T-helper 1 cell (primary cell): ENCODE measurements around the gene USP38.
"Not testable (repeated sequence)": the region's sequence is repeated elsewhere in the genome, so short reads cannot be mapped to it uniquely, and the experiment has no call there.

Experiments
- DNase-seq, 5 donors: peaks; one replicate each; pipeline ENCODE4 v3.0.0-alpha.2; 2012 to 2020
- total RNA-seq, 4 donors: gene quantifications; one replicate each; lab custom pipeline; 2026; lab: John Stamatoyannopoulos, UW

USP38 gene, protein sequence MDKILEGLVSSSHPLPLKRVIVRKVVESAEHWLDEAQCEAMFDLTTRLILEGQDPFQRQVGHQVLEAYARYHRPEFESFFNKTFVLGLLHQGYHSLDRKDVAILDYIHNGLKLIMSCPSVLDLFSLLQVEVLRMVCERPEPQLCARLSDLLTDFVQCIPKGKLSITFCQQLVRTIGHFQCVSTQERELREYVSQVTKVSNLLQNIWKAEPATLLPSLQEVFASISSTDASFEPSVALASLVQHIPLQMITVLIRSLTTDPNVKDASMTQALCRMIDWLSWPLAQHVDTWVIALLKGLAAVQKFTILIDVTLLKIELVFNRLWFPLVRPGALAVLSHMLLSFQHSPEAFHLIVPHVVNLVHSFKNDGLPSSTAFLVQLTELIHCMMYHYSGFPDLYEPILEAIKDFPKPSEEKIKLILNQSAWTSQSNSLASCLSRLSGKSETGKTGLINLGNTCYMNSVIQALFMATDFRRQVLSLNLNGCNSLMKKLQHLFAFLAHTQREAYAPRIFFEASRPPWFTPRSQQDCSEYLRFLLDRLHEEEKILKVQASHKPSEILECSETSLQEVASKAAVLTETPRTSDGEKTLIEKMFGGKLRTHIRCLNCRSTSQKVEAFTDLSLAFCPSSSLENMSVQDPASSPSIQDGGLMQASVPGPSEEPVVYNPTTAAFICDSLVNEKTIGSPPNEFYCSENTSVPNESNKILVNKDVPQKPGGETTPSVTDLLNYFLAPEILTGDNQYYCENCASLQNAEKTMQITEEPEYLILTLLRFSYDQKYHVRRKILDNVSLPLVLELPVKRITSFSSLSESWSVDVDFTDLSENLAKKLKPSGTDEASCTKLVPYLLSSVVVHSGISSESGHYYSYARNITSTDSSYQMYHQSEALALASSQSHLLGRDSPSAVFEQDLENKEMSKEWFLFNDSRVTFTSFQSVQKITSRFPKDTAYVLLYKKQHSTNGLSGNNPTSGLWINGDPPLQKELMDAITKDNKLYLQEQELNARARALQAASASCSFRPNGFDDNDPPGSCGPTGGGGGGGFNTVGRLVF
- total RNA-seq = 88.6 to 122 (median 108) reads per million in 4 donors

DNA sequence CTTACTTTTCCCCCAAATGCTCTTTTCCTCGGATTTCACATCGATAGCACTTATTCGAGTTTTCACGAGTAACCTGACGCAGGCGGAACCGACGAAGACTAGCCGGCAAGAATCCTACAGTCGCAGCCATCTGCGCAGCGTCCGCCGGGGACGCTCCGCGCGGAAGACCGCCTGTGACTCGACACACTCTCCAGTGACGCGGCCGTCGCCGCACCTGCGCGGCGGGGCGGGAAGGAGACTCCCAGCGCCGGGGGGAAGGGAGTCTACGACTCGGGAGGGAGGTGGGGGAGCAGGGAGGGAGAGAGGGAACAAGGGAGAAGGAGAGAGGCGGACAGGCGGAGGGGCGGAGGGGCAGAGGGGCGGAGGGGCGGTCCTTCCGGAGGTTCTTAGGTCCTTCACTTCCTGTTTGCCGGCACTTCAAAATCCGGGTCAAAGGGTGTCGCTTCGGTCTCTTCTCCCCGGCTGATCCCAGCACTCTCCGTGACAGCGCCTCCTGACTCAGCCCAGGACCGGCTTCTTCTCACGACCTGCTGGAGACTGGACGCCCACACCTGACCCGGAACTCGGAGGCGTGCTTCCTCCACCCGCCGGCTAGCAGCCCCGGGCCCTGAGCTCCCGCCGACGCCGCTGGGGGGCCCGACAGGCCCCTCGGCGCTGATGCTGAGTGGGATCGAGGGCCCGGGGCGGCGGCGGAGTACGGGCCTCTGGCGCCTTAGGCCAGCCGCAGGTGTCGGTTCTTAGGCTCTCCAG is at the start of gene USP38:
TSS of gene USP38 (plus strand) at position 415 of the 750 bp plus-strand sequence. CDS start 534 bp downstream, outside the sequence.
- DNase-seq = peak; percentile 75 to 91 (median 84)

DNA sequence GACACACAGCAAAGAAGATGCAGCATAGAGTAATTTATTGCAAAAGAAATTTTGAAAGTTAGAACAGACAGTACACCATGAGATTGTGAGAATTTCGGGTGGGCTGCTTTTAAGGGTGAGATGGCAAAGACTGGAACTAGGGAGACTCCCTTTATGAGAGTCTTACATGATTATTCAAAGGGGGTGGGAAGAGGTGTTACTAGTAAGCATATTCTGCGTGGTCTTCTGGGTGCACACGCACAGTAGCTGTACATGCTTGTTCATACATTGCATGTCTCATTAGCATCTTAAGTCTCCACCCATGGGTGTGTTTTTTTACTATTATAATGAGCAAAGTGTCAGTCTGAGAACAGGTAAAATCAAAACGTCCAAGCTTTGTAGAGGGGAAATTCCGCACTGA is 49.4 kb upstream of the USP38 start:
- no peak for DNase-seq

DNA sequence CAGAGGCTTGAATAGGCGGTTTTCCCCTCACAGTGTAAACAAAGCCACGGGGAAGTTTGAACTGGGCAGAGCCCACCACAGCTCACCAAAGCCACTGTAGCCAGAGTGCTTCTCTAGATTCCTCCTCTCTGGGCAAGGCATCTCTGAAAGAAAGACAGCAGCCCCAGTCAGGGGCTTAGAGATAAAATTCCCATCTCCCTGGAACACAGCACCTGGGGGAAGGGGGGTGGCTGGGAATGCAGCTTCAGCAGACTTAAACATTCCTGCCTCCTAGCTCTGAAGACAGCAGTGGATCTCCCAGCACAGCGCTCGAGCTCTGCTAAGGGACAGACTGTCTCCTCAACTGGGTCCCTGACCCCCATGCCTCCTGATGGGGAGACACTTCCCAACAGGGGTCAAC is 44.0 kb upstream of the USP38 start:
- no peak for DNase-seq

DNA sequence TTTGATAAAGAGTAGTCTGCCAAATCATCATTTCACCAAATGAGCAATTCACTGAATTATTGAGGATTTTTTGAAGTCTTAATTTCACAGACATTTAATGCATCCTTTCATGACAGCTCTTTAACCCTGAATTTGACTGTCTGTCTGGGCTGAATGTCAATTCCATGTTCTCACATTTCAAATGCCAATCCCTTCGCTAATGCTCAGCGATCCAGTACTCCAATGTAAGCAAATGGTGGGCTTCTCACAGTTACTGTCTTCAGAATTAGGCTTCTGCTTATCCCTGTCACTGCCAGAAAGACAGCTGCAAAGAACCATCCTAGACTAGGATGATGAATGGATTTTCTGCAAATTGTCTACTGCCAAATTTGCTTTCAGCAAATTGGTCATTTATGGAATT is 36.2 kb upstream of the USP38 start:
- DNase-seq = no peak

DNA sequence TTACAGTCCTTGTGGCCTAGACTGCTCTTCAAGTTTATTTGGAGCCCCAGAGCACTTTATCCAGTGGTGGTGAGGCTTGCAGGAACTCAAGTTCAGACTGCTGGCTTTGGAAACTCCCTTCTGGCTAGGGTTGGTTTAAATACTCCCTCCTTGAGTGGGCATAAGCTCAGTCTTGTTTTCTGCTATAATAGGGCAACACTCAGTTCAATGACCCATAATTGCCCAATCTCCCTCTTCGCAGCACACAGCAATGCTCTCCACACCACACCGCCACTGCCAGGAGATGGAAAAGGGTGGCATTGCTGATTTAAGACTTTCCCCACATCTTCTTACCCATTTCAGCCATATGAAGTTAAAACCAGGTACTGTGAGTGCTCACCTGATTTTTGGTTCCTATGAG is 27.9 kb upstream of the USP38 start:
- no peak for DNase-seq

DNA sequence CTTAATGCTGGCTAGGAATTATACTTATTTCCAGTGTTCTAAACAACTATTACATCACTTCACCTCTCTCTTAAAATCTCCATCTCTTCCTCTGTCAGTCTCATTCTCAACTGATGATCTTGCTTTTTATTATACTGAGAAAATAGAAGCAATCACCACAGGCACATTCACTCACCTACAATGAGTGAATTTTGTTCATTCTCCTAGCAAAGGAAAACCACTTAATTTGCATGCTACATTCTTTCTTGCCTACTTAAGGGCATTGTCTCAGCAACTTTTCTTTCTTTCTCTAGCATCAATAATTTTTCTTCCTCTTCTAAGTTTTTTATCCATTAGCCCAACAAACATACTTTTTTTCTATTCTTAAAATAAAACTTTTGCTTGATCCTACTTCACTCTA is 21.1 kb upstream of the USP38 start:
- DNase-seq = no peak

DNA sequence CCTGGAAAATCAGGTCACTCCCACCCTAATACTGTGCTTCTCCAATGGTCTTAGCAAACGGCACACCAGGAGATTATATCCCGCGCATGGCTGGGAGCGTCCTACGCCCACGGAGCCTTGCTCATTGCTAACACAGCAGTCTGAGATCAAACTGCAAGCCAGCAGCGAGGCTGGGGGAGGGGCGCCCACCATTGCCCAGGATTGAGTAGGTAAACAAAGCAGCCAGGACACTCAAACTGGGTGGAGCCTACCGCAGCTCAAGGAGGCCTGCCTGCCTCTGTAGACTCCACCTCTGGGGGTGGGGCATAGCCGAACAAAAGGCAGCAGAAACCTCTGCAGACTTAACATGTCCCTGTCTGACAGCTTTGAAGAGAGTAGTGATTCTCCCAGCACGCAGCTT is 18.0 kb upstream of the USP38 start:
- DNase-seq = not testable (repeated sequence)

DNA sequence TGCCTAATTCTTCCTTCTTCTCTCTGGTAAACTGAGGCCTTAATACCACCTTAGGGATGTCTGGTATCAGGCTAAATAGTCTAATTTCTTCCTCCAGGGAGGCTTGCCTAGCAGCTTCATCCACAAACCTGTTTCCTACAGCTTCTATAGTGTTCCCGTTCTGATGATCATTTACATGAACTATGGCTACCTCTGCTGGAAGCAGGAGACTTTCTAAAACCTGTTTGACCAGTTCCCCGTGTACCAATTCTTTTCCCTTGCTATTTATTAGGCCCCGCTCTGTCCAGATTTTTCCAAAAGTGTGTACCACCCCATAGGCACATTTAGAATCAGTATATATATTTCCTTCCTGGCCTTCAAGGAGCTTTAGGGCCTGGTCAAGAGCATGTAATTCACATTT is 5.8 kb upstream of the USP38 start:
- no peak for DNase-seq

DNA sequence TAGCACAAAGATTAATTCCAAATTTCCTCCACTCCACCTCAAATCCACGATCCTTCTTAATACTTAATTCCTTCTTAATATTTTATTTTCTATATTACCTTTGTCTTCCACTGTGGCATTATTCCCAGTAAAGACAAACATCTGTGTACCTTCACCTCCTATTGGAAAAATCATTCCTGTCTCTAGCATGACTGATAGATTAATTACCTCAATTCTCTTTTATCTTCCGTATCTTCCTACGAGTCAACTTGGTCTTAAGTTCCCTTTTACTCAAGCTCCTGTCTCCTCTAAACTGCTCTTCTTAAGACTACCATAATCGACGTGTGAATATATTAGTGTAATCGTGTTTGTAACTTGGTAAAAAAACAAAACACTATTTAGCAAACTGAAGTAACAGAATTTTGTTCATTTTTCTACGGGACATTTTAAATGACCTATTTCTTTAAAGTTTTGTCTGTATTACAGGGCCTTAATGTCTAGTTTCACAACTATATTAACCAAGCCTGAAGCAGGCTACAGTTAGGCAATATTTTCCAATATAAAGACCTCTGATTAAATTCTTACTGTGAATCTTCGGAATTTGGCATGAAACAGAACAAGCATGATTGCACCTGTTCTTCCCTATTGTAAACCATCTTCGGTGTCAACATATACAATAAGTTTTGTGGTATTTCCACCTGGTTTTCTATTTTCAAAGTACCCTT is 1.1 kb upstream of the USP38 start:
- DNase-seq = no peak

DNA sequence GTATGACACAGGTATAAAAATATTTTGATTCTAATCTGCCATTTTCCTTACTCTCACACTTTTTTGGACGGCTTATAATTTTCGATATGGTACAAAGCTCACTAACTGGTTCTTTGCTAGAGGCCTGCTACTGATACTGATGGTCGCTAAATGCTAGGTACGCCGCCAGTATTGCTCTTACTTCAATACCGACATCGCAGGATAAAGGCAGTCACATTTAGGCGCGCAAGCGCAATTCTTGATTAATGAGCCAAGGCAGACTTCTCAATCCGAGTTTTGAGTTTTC is 557 bp upstream of the USP38 start:
- DNase-seq = no peak

DNA sequence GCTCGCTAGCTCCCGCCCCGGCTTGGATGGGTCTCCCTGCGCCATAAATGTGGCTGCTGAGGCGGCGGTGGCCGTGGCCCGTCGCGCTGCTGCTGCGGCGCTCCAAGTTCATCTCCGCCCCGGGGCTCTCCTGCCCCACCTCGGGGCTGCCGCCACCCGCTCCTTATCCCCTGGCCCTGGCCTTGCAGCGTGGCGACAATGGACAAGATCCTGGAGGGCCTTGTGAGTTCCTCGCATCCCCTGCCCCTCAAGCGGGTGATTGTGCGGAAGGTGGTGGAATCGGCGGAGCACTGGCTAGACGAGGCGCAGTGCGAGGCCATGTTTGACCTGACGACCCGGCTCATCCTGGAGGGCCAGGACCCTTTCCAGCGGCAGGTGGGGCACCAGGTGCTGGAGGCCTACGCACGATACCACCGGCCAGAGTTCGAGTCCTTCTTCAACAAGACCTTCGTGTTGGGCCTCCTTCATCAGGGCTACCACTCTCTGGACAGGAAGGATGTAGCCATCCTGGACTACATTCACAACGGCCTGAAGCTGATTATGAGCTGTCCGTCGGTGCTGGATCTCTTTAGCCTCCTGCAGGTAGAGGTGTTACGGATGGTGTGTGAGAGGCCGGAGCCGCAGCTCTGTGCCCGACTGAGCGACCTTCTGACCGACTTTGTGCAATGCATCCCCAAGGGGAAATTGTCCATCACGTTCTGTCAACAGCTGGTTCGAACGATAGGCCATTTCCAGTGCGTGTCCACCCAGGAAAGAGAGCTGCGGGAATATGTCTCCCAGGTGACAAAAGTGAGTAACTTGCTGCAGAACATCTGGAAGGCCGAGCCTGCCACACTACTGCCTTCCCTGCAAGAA is 763 bp downstream of the USP38 start:
- peak in 3 of 5 donors; percentile 1 to 17 (median 7) for DNase-seq

DNA sequence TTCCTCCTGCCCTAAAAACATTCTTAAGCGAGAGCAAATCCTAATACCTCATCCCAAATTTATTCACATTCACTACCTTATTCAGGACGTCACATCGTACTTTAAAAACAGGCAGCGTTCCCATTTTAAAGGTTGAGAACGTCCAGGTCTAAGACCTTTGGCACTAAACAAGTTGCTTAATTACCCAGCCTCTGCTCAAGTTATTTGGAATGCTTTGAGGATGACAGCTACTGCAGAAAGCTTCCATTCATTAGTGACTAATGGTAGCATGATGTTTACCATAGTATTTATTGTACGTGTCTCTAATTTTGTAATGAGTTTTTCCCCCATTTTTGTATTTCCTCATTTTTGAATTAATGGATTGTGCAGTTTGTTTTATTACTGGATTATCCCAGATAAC is 1.5 kb downstream of the USP38 start:
- DNase-seq = no peak

DNA sequence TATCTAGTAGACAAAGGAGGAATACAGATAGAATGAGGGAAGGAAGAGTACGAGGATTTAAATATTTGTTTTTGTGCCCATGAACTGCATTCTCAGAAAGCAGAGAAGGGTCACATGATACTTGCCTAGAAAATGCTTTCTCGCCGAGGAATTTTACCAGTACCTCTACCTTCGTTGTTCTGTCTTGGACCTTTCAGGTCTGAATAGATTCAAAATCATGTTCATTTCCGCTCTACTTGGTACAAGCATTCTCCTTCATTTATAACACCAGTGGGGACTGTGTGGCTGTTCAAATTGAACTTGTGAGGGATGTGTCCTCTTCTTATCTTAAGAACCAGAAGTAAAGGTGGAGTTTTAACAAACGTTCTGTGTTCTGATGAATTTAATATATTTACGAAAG is 1.9 kb downstream of the USP38 start:
- peak in 1 of 5 donors; percentile 43 for DNase-seq

DNA sequence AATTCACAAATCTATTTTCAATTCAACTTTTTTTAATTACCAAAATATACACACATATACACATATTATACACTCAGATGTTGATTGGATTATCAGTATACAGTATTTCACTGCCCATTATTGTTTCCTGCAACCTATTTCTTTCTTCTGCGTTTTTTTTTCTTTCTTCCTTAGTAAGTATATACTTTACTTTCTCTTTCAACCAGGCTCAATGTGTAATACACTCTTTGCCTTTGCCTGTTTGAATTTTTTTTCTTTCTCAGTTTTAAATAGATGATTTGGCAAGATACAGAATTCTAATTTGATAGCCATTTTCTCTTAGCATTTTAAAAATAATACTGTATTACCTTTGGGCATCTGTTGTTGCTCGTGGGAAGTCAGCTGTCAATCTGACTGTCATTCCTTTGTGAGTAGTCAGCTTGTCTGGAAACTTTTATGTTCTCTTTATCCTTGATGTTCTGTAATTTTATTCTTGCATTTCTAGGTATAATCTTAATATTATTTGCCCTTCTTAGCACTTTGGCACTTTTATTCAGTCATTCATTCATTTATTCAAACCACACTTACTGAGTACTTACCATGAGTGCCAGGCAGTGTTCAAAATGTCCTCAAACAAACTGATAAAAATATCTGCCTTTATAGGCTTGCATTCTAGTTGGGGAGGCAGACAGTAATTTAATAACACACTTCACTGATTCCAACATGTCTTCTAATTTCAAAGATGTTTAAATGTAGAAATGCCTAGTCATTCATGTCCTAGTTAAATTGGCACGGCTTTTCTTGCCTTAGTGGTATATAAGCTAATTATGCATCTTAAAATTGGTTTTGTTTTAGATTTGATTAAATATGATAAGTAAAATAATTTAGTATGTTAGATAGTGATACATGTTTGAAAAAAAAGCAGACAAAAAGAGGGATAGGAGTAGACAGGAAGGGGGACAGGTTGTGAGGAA is 3.7 kb downstream of the USP38 start:
- DNase-seq = peak in 1 of 5 donors; percentile 3

DNA sequence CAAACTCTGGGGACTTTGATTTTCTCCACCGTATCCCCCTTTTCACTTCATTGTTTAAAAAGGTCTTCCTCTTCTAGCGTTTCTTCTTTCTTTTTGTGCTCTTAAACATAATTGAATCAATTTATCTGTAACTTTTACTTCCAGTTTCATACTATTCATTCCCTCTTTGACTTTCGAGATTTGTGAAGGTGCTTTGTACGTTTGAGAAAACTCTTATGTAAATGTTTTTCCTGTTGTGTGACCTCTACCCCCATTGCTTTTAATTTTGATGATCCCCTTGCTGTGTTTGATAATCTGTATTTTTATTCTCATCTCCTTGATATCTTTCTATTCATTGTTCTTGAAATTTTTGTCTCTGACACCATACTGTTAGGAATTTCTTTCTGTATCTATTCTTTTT is 4.8 kb downstream of the USP38 start:
- peak in 1 of 5 donors; percentile 14 for DNase-seq

DNA sequence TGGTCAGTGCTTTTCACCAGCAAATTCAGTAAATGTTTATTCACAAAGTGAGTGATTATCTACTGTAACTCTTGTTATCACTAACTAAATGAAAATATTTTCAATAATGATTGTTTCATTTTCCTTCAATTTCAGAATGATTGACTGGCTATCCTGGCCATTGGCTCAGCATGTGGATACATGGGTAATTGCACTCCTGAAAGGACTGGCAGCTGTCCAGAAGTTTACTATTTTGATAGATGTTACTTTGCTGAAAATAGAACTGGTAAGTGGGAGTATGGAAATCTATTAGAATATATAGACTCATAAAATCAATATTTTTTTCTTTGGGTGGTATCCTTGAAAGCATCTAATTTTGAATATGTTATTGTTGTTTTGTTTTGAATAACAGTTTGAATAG is 10.9 kb downstream of the USP38 start:
- DNase-seq = no peak

DNA sequence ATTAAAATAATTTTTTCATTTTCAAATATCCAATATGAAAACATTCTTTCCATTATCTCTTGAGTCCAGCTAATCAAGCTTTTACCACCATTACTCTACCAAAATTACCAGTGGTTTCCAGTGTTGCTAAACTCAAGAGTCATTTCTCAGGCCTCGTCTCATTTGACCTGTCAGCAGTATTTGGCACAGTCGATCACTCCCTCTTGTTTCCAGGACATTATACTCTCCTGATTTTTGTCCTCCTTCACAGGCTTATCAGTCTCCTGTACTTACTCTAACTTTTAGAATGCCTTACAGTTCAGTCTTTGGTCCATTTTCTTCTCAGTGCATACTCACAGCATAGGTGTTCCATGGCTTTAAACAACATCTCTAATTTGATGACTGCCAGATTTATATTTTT is 11.6 kb downstream of the USP38 start:
- DNase-seq = no peak

DNA sequence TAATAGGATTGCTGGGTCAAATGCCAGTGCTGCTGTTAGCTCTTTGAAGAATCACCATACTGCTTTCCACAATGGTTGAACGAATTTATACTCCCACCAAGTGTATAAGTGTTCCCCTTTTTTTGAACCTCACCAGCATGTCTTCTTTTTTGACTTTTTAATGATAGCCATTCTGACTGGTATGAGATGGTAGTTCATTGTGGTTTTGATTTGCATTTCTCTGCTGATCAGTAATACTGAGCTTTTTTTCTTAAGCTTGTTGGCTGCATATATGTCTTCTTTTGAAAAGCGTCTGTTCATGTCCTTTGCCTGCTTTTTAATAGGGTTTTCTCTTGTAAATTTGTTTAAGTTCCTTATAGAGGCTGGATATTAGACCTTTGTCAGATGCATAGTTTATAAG is 14.8 kb downstream of the USP38 start:
- DNase-seq = no peak

DNA sequence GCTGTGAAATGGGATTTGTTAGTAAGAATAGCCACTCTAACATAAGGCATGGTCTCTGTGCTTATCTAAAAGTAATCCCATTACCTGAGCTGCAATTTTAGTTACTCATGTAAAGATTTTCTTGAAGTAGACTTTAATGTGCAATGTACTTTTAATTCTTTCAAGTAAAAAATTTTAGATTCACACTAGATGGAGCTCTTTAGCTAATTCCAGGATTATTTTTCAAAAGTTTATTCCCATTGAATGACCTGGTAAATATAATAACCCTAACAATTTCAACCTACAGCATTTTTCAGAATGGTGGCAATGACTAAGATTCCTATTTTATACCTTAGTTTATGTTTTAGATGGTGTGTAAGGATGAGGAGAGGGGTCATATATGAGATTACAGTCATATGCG is 18.1 kb downstream of the USP38 start:
- DNase-seq = no peak

DNA sequence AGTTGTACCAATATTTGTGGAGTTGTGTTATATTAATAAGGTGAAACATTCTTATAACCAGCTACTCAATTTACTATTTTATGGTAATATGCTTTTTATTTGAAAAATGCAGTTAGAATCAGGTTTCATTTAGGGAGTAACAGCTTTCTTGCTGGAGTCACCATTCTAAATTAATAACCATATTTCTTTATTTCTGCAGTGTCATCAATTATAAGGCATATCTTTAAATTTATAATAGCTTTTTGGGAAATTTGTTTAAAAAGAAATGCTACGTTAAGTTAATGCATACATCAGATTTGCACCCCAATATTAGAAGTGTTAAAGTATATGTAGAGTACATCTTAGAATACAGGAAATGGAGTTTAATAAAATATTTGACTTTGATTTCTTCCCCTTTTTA is 18.9 kb downstream of the USP38 start:
- DNase-seq = no peak
